Mucosa of descending colon (tissue), 3 donors: ENCODE results near the gene OLFML2A. TPM values are rescaled to one million over a fixed set of nuclear protein-coding genes. Genes with fewer than 3 reads are reported as not detected.

Experiments used
- ATAC-seq: fragments of 200-7000 bp; cut with Tn5 transposase; one replicate; pipeline ENCODE4 v1.9.1; 2020; ENCODE audit warnings: mild to moderate bottlenecking, moderate library complexity
- DNase-seq, 3 donors: peaks; one replicate each; pipeline ENCODE4 v3.0.0-alpha.2; 2020
- H3K36me3 ChIP-seq: fragments of 200-600 bp; one replicate; pipeline ENCODE4 v1.8.0; 2021; ENCODE audit warnings: low read depth, mild to moderate bottlenecking
- H3K4me1 ChIP-seq: fragments of 200-600 bp; one replicate; pipeline ENCODE4 v1.8.0; 2021; ENCODE audit warnings: low read depth, mild to moderate bottlenecking
- H3K4me3 ChIP-seq: fragments of 200-600 bp; one replicate; pipeline ENCODE4 v1.8.0; 2021; ENCODE audit warnings: mild to moderate bottlenecking
- H3K9me3 ChIP-seq: fragments of 200-600 bp; one replicate; pipeline ENCODE4 v1.8.0; 2021; ENCODE audit warnings: mild to moderate bottlenecking
- CTCF ChIP-seq: fragments of 200-600 bp; IDR thresholded peaks from one replicate; pipeline ENCODE4 v1.8.0; 2022; ENCODE audit warnings: antibody characterized with exemption, mild to moderate bottlenecking
- intact Hi-C, 2 donors: fragments of 100-400 bp; cut with DNase I in 1 of 2; cut with micrococcal nuclease in 1 of 2; formaldehyde crosslinking; loops; one replicate each; pipeline versions ENCODE4 v1.11.0 to v1.11.1; 2022; cut with DNase I, micrococcal nuclease
- total RNA-seq, 3 donors: library from RNA; stranded (reverse); fragmentation: NEBNext Ultra II Directional in 2 of 3; extraction: Animal tissue kit (Norgen Biotek cat#: 25700) in 2 of 3; gene quantifications; one replicate each; pipeline versions ENCODE4 v1.2.1 to v1.2.4, GENCODE V29; 2021 to 2023
- donor health status: DM: no; HTN: no; CAD: no; lungs with moderate emphysema.
- donor health status: DM: no; HTN: no; CAD: no.
- donor health status: DM: no; HTN: yes; CAD: no.

OLFML2A gene
- total RNA-seq, 3 donors from 2014 or later: 2.8 to 48.3 (median 4.7) TPM

GRCh38 chr9:124780757-124781151 is 3.8 kb downstream of the OLFML2A start:
- peaks cover 9% of the 10 kb centered on the region for H3K4me1 ChIP-seq
- no peak for ATAC-seq
- no peak for DNase-seq
- no peaks in the 10 kb centered on the region for H3K9me3 ChIP-seq
- intact Hi-C loops: no loop called here
- no peak overlapping the region for H3K4me3 ChIP-seq
- TF ChIP-seq CTCF: no peak
- no peaks in the 10 kb centered on the region for H3K36me3 ChIP-seq

- DNase-seq: no peak
- intact Hi-C loops: no loop called here
- no peak overlapping the region for H3K4me3 ChIP-seq
- ATAC-seq: no peak
- TF ChIP-seq CTCF: no peak
- no peaks in the 10 kb centered on the region for H3K36me3 ChIP-seq
- H3K9me3 ChIP-seq: no peaks in the 10 kb centered on the region
- H3K4me1 ChIP-seq: no peaks in the 10 kb centered on the region
These were observed 5.2 kb downstream of the OLFML2A start for GRCh38 chr9:124781967-124782660.

- ATAC-seq (no peak), DNase-seq (peak in 1 of 3 donors; percentile 36)
- intact Hi-C loops: no loop called here
- Histone ChIP-seq H3K4me3 (no peak overlapping the region), H3K36me3 (no peaks in the 10 kb centered on the region), H3K9me3 (no peaks in the 10 kb centered on the region), H3K4me1 (no peaks in the 10 kb centered on the region)
- TF ChIP-seq CTCF: no peak
These were observed 6.0 kb downstream of the OLFML2A start for GRCh38 chr9:124782661-124783574.

GRCh38 chr9:124783830-124784229 is 6.9 kb downstream of the OLFML2A start:
- H3K4me3 ChIP-seq: no peak overlapping the region
- intact Hi-C loops: no loop called here
- DNase-seq (no peak), ATAC-seq (no peak)
- TF ChIP-seq CTCF: no peak
- H3K4me1 ChIP-seq: no peaks in the 10 kb centered on the region
- no peaks in the 10 kb centered on the region for H3K9me3 ChIP-seq
- no peaks in the 10 kb centered on the region for H3K36me3 ChIP-seq

GRCh38 chr9:124784509-124784908 is 7.6 kb downstream of the OLFML2A start:
- intact Hi-C loops: no loop called here
- no peak for ATAC-seq

More at GRCh38 chr9:124784509-124784908, 7.6 kb downstream of the OLFML2A start:
- no peak overlapping the region for H3K4me3 ChIP-seq
- no peak for DNase-seq
- no peaks in the 10 kb centered on the region for H3K9me3 ChIP-seq
- TF ChIP-seq CTCF: no peak
- no peaks in the 10 kb centered on the region for H3K36me3 ChIP-seq
- H3K4me1 ChIP-seq: no peaks in the 10 kb centered on the region
